Panc1 (cell line): ENCODE measurements around the gene NACC1. TPM values are rescaled to one million over a fixed set of nuclear protein-coding genes. Genes with fewer than 3 reads are reported as not detected.

Experiments
- ATAC-seq: fragments of 200-7000 bp; cut with Tn5 transposase; 2 replicates; pipeline ENCODE4 v1.9.1; 2020; ENCODE audit warnings: mild to moderate bottlenecking, moderate library complexity
- BruUV-seq: library from RNA; stranded (reverse); fragments of 400-500 nt; replicated peaks from 2 replicates; lab custom pipeline; 2021; lab: Mats Ljungman, UMichigan
- CTCF ChIA-PET: fragments of 300-600 bp; sonication (Branson Sonifier 250); formaldehyde crosslinking; loops from one replicate; lab custom pipeline; 2022; ENCODE audit warnings: antibody characterized with exemption; lab: Charles Lee
- POLR2A ChIA-PET: fragments of 300-600 bp; sonication (Branson Sonifier 250); formaldehyde crosslinking; loops from one replicate; lab custom pipeline; 2022; ENCODE audit warnings: antibody characterized with exemption; lab: Charles Lee
- DNase-seq: peaks from one replicate; pipeline ENCODE4 v3.0.0-alpha.2; 2010; ENCODE audit warnings: low read depth, low spot score
- H3K27ac ChIP-seq: 2 replicates; pipeline ENCODE4 v1.5.1; 2011; ENCODE audit warnings: mild to moderate bottlenecking, low read length, inconsistent platforms
- H3K27me3 ChIP-seq: fragments of 200-500 bp; sonication (Bioruptor generic); 2 replicates; pipeline ENCODE4 v1.6.0; 2014; ENCODE audit warnings: low read length, inconsistent platforms; ENCODE audit not compliant: control insufficient read depth, insufficient read depth
- H3K36me3 ChIP-seq: fragments of 200-500 bp; sonication (Bioruptor generic); 2 replicates; pipeline ENCODE4 v1.5.1; 2014; ENCODE audit warnings: inconsistent platforms, mild to moderate bottlenecking, low read length, moderate library complexity; ENCODE audit not compliant: control insufficient read depth, insufficient read depth
- H3K4me1 ChIP-seq: 2 replicates; pipeline ENCODE4 v1.5.1; 2011; ENCODE audit warnings: inconsistent platforms, mild to moderate bottlenecking, low read length, moderate library complexity; ENCODE audit not compliant: control insufficient read depth, insufficient read depth
- H3K4me3 ChIP-seq, 2 experiments: 2 replicates each; pipeline ENCODE4 v1.5.1; 2011 to 2012; ENCODE audit warnings: low read depth in 2 of 2, low read length in 2 of 2, mild to moderate bottlenecking in 2 of 2, inconsistent platforms in 1 of 2, moderate library complexity in 1 of 2
- H3K9me3 ChIP-seq: fragments of 200-500 bp; sonication (Bioruptor generic); 2 replicates; pipeline ENCODE4 v1.5.1; 2014; ENCODE audit warnings: low read depth, mild to moderate bottlenecking, inconsistent platforms, low read length, moderate library complexity; ENCODE audit not compliant: control insufficient read depth, insufficient read depth
- CTCF ChIP-seq: fragments of 450-650 bp; IDR thresholded peaks from 2 replicates; pipeline ENCODE4 v1.5.1; 2017; ENCODE audit warnings: mild to moderate bottlenecking
- POLR2AphosphoS5 ChIP-seq: IDR thresholded peaks from 2 replicates; pipeline ENCODE4 v1.6.1; 2012; ENCODE audit warnings: mild to moderate bottlenecking, low read depth, low read length, moderate library complexity
- REST ChIP-seq, 2 experiments: IDR thresholded peaks; 2 replicates each; pipeline ENCODE4 v1.6.1; 2011 to 2012; ENCODE audit warnings: low read depth in 2 of 2, control low read depth in 1 of 2, low read length in 1 of 2, mild to moderate bottlenecking in 1 of 2, moderate library complexity in 1 of 2; ENCODE audit not compliant: insufficient read depth in 1 of 2
- SIN3A ChIP-seq: IDR thresholded peaks from 2 replicates; pipeline ENCODE4 v1.6.1; 2012; ENCODE audit warnings: low read depth, mild to moderate bottlenecking, low read length, moderate library complexity, borderline replicate concordance; ENCODE audit not compliant: insufficient read depth
- TCF7L2 ChIP-seq: IDR thresholded peaks from 2 replicates; pipeline ENCODE4 v1.6.1; 2011; ENCODE audit warnings: mild to moderate bottlenecking, low read depth, low read length, inconsistent platforms
- in situ Hi-C: cut with HindIII; loops from 2 replicates; pipeline ENCODE4 v1.10.0; 2016; ENCODE audit warnings: low sequenced_read_pairs, low pct_unique_long_range_greater_than_20kb
- intact Hi-C: fragments of 100-400 bp; cut with micrococcal nuclease; formaldehyde crosslinking; loops from one replicate; pipeline ENCODE4 v1.10.0; 2022; ENCODE audit not compliant: unreplicated experiment
- total RNA-seq: library from RNA; stranded (reverse); gene quantifications from one replicate; pipeline ENCODE4 v1.2.1, GENCODE V29; 2021; ENCODE audit not compliant: unreplicated experiment

NACC1 gene
- total RNA-seq, 1 experiment from 2014 or later = 129 TPM

GRCh38 chr19:13102416-13102665 is 15.7 kb upstream of the NACC1 start:
- Histone ChIP-seq H3K9me3 (no peaks in the 10 kb centered on the region), H3K27ac (peak overlapping the region; percentile 2; the same call in 1 of the 2 replicates), H3K27me3 (no peaks in the 10 kb centered on the region), H3K4me1 (peaks cover 9% of the 10 kb centered on the region), H3K4me3 (peak overlapping the region; percentile 18 to 32), H3K36me3 (0 out of 2 replicates have a peak, but pooled peaks cover under 1% of the 10 kb centered on the region)
- in situ Hi-C loops = no loop called here
- no peak for DNase-seq
- POLR2A ChIA-PET = no interaction called here
- BruUV-seq = no TSS peak
- intact Hi-C loops = no loop called here
- CTCF ChIA-PET = no interaction called here
- no peak for TF ChIP-seq SIN3A
- no peak for TF ChIP-seq CTCF
- no peak for TF ChIP-seq REST (IDR thresholded peaks at IDR 0.05; ENCODE audit: insufficient read depth in 1 of 2, low read depth in 2 of 2, low read length in 1 of 2)
- TF ChIP-seq TCF7L2 = no peak
- no peak for TF ChIP-seq POLR2AphosphoS5
- ATAC-seq = peak; percentile 71

- ChIA-PET CTCF (no interaction called here), POLR2A (no interaction called here)
- BruUV-seq = no TSS peak
- H3K4me1 ChIP-seq = peaks cover 9% of the 10 kb centered on the region
- no peak for DNase-seq
- H3K27me3 ChIP-seq = no peaks in the 10 kb centered on the region
- no peak for TF ChIP-seq POLR2AphosphoS5
- TF ChIP-seq CTCF = no peak
- TF ChIP-seq TCF7L2 = no peak
- TF ChIP-seq REST (IDR thresholded peaks at IDR 0.05; ENCODE audit: insufficient read depth in 1 of 2, low read depth in 2 of 2, low read length in 1 of 2) = no peak
- no peak for TF ChIP-seq SIN3A
- intact Hi-C loops = no loop called here
- H3K9me3 ChIP-seq = no peaks in the 10 kb centered on the region
- 0 out of 2 replicates have a peak, but pooled peaks cover 2% of the 10 kb centered on the region for H3K36me3 ChIP-seq
- in situ Hi-C loops = no loop called here
- ATAC-seq = peak; percentile 66
- peak within 1 kb of the TSS; percentile 48 for H3K27ac ChIP-seq
- peak within 1 kb of the TSS; percentile 18 to 32 for H3K4me3 ChIP-seq
Measured at GRCh38 chr19:13102666-13103580, 15.1 kb upstream of the NACC1 start, which contains the start of gene LYL1. LYL1 (minus strand) TSS chr19:13102858; CDS start chr19:13101171, 1,687 bp downstream.
